CD4-positive, alpha-beta T cell treated with Interleukin-15 for 1 hour (primary cell): ENCODE results near the gene AADAC.
"Not testable (repeated sequence)": the region's sequence is repeated elsewhere in the genome, so short reads cannot be mapped to it uniquely, and the experiment has no call there.

Experiments
- DNase-seq: peaks from one replicate; pipeline ENCODE4 v3.0.0-alpha.2; 2020

AADAC gene, protein sequence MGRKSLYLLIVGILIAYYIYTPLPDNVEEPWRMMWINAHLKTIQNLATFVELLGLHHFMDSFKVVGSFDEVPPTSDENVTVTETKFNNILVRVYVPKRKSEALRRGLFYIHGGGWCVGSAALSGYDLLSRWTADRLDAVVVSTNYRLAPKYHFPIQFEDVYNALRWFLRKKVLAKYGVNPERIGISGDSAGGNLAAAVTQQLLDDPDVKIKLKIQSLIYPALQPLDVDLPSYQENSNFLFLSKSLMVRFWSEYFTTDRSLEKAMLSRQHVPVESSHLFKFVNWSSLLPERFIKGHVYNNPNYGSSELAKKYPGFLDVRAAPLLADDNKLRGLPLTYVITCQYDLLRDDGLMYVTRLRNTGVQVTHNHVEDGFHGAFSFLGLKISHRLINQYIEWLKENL

GRCh38 chr3:151813799-151814198 is at the start of gene AADAC:
TSS of gene AADAC (plus strand) at chr3:151814116. CDS start at chr3:151814163, 47 bp downstream.
- DNase-seq = no peak

DNA sequence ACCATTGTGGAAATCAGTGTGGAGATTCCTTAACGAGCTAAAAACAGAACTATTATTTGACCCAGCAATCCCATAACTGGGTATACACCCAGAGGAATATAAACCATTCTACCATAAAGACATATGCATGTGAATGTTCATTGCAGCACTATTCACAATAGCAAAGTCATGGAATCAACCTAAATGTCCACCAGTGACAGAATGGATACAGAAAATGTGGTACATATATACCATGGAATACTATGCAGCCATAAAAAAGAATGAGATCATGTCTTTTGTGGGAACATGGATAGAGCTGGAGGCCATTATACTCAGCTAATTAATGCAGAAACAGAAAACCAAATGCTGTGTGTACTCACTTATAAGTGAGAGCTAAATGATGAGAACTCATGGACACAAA is 49.2 kb upstream of the AADAC start:
- DNase-seq = not testable (repeated sequence)

DNA sequence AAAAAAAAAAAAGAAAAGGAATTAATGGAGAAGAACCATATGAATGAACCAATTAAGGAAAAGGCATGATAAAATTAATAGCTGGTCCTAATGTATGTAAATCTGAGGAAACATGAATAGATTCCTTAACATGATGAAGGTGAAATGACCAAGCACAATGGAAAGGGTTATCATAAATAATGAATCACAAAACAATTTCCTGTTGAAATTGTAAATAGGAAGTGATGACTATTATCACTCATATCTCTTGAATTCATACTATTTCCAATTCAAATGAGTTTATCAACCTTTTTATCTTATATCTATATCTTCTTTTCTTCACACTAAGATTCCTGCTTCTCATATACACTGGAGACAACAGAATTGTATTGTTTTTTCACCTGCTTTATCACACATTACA is 48.2 kb upstream of the AADAC start:
- no peak for DNase-seq

- no peak for DNase-seq
Observed at GRCh38 chr3:151766454-151766853, 47.5 kb upstream of the AADAC start.

GRCh38 chr3:151768393-151768930 is 45.5 kb upstream of the AADAC start:
- DNase-seq = no peak

DNA sequence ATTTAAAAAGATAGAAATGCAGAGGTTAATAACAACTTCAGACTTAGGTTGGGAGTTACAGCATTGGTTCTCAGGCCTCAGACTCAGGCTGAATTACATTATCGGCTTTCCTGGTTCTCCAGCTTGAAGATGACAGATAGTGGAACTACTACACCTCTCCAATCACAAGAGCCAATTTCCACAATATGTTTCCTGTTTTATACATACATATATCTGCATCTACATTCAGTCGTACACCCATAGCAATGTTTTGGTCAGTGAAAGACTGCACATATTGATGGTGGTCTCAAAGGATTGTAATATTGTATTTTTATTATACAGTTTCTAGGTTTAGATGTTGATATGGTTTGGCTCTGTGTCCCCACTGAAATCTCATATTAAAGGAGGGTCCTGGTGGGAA is 44.7 kb upstream of the AADAC start:
- DNase-seq = no peak

- DNase-seq = no peak
Observed at GRCh38 chr3:151770956-151771355, 43.0 kb upstream of the AADAC start.

DNA sequence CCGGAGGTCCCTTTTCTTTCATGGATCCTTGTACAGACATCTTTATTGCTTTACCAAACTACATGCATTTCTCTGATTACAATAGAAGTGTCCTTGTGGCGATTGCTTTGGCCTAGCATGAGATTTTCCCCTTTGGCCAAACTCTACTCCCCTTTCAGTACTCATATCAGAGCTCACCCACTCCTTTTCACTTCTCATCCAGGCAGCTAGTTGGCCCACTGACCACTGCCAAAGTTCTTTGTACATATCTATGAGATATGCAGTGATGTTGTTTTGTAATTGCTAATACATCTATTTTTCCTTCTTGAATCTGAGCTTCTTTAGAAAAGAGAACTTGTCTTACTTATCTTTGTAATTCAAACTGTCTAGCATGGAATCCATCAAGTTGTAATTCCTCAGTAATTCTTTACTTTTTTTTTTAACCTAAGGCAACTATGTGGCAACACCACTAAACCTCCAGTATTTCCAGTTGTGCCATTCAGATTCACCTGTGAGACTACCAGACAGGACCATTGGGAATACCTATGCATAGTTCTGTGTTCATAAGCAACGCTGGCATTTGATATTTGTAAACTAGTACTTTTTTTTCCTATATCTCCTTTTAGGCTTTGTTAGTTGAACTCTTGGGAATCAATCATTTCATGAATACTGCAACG is 41.0 kb upstream of the AADAC start:
- no peak for DNase-seq

DNA sequence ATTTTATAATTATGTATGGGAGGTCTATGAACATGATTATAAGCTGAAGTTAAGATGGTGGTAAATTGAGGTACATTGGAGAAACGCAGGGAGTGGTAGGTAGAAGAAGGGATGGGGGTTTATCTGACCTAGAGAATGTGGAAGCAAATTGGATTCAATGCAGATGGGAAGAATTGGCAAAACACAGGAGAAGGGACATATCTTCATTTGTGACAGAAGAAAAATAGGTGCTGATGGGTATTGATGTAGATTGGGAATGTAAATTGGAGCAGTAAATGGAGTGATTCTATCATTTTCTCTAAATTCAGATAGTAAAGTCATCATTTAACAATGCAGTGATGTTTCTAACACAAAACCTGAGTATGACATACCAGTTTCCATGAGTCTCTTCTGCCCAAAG is 39.7 kb upstream of the AADAC start:
- no peak for DNase-seq

GRCh38 chr3:151774910-151775309 is 39.0 kb upstream of the AADAC start:
- no peak for DNase-seq

DNA sequence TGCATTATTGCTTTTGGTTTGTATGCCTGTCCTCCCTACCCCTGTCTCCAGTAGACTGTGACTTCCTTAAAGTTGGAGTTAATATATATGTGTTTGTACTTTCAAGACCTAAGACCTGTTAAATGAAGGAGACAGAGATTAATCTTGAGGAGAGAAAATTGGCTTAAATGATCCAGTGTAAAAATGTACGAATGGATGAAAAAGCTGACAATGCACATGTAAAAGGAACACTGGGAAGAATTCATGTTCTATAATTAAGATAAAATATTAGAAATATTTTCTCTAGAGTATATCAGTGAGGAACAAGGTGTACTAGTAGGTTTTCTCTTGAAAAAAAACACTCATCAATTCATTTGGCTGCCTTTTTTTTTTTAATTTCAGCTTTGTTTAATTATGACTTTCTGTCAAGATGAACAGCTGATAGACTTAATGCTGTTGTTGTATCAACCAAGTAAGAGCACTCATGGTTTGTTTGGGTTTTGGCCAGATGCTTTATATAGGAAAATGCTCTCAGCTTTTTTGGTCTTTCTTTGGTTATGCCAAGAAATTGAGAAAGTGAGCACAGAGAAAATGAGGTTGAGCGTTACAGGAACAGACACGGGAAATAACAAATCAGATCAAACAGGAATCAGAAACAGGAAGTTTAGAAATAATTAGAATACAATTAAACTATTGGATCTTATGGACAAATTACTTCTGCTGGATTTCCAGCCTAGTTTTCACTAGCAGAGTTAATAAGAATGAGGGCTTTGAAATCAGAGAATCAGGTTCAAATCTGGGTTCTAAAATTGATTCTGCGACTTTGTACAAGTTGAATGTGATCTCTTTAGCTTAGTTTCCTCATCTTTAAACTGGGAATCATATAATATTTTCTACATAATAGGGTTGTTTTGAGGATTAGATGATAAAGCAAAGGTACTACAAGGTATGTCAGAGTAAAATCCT is 38.3 kb upstream of the AADAC start:
- no peak for DNase-seq

DNA sequence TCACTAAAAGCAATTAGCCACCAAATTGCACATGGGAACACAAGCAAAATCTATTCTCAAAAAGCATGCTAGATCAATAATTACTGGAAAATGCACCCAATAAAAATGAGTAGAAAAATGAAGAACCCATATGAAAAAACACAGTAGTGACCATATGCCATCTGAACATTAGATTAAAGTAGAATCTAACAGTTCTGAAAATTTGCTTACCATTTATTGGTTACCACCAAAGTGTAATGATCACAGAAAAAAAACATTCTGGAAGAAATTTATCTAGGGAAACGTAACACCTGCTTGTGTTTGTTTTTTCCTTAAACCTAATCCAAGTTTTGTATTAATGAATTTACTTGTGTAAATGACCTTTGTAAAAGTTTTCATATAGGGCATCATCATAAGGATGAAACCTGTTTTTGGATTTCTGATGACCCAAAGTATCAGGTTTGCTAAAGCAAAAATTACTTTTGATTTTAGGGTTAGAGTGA is 37.6 kb upstream of the AADAC start:
- no peak for DNase-seq

DNA sequence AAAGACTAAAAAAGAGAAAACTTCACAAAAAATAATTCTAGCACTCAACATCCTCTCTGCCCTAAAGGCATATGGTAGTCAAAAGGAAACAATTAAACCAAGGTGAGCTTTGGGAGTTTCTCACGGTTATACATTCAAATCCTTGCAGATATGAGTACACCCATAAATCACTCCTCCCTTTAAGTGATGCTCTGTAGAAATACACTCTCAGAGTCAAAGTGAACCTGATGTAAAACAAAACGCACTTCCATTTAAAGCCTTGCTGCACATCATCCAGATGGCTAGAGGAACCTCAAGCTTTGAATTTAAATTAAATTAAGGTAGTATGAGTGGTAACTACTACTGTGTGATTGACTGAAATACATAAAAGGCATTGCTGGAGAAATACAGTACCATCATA is 36.0 kb upstream of the AADAC start:
- DNase-seq = no peak

DNA sequence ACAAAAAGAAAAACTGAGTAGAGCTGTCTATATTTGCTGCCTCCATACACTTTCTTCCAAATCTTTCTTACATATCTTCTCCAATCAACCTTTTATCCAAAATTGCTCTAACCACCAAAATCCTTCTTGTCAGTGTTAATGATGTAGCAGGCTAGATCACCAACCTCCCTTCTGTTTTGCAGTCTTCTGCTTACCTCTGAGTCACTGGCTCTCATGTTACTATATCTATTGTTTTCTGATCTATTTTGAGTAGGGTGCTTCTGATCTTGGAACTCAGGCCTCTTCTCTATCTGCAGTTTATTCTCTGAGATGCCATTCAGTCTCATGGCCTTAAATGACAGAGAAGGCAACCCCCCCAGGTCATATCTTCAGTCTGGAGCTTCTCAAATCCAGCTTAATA is 26.3 kb upstream of the AADAC start:
- no peak for DNase-seq

GRCh38 chr3:151788401-151788800 is 25.5 kb upstream of the AADAC start:
- DNase-seq = no peak

GRCh38 chr3:151789853-151790463 is 24.0 kb upstream of the AADAC start:
- DNase-seq = no peak

DNA sequence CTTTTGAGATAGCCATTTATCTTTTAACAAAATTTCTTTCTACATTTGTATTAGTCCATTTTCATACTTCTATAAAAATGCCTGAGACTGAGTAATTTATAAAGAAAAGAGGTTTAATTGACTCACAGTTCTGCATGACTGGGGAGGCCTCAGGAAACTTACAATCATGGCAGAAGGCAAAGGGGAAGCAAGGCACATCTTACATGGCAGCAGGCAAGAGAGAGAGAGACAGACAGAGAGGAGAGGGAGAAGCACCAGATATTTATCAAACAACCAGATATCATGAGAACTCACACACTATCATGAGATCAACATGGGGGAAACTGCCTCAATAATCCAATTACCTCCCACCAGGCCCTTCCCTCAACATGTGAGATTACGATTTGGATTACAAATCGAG is 23.2 kb upstream of the AADAC start:
- DNase-seq = not testable (repeated sequence)

DNA sequence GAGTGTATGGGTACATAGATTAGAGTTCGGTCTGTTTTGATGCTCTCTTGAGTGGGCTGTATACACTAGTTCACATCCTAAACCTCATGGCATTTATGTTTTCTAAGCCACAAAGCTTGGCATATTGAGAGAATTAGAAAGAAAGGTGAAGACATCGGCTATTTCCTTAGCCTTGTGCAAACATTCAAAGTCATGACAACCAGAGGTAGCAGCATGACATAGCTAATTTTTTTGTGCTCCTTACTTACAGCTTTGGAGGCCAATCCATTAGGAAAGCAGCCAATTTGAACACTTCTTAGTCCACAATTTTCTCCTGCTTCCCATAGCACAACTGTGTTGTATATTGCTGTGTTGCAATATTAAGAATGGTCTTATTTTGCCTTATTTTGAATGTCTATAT is 21.5 kb upstream of the AADAC start:
- DNase-seq = no peak

DNA sequence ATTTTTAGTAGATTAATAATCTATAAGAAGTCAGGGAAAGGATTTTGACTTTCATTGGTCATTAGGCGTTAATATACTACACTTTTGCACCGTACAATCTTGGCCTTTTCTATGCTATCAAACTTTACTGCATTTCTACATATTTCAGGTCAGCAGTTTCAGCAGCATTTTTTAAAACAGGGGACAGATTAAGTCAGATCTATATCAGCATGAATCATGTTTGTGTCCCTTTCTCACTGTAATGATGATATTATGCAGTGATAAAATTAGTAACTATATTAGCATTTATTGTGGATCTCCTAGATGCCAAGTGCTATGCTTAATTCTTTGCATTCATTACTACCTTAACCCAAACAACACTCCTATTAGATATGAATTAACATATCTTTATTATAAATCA is 20.3 kb upstream of the AADAC start:
- DNase-seq = no peak

- DNase-seq = no peak
Observed at GRCh38 chr3:151794080-151794479, 19.8 kb upstream of the AADAC start.

DNA sequence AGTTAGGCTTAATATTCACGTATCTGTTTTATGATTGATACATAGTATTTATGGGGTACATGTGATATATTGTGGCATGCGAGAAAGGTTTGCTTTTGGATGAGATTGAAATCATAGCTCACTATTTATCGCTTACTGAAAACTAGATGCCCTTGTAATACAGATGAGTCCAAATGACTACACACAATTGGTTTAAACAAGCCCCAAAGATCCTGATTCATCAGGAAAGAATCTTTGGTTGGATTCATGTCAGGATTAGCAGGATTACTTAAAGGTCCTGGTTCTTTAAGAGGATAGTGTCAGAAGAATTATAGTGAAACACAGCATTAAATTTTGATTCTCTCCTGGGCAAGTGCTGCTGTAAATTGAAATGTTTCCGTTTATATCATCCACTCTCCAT is 18.6 kb upstream of the AADAC start:
- no peak for DNase-seq

GRCh38 chr3:151796105-151796680 is 17.7 kb upstream of the AADAC start:
- no peak for DNase-seq
